T-cell (primary cell): ENCODE data around the gene MYOZ3. TPM values are rescaled to one million over a fixed set of nuclear protein-coding genes. Genes with fewer than 3 reads are reported as not detected.

Experiments
- ATAC-seq, 4 experiments: fragments of 200-7000 bp in 3 of 4; fragments of 150-1000 bp in 1 of 4; cut with Tn5 transposase; replicated peaks in 1 of 4; 1 replicate in 3 of 4; 2 replicates in 1 of 4; pipeline ENCODE4 v1.10.0; 2021; ENCODE audit warnings: moderate library complexity in 3 of 4, mild to moderate bottlenecking in 2 of 4, moderate number of reproducible peaks in 1 of 4
- CTCF ChIA-PET, 2 donors: fragments of 300-600 bp; sonication (Branson Sonifier 250); formaldehyde crosslinking; loops; one replicate each; lab custom pipeline; 2022; ENCODE audit warnings: antibody characterized with exemption in 2 of 2; lab: Charles Lee
- POLR2A ChIA-PET, 2 donors: fragments of 300-600 bp; sonication (Branson Sonifier 250); formaldehyde crosslinking; loops; one replicate each; lab custom pipeline; 2022; ENCODE audit warnings: antibody characterized with exemption in 2 of 2; lab: Charles Lee
- DNase-seq, 35 experiments: peaks; one replicate each; pipeline versions ENCODE4 v3.0.0 to v3.0.0-alpha.2; 2013 to 2023
- H3K27ac ChIP-seq: one replicate; pipeline ENCODE4 v1.5.1; 2013; ENCODE audit warnings: low read length
- H3K27me3 ChIP-seq, 2 experiments: replicated peaks in 1 of 2; 1 replicate in 1 of 2; 2 replicates in 1 of 2; pipeline versions ENCODE4 v1.6.1 to v1.7.0; 2013; ENCODE audit warnings: low read length in 1 of 2, mixed read lengths in 1 of 2; ENCODE audit not compliant: control insufficient read depth in 2 of 2, insufficient read depth in 2 of 2; ENCODE audit errors: extremely low read depth in 1 of 2
- H3K36me3 ChIP-seq, 2 donors: 1 replicate in 1 of 2; 2 replicates in 1 of 2; pipeline versions ENCODE4 v1.6.1 to v1.7.0; 2013; ENCODE audit warnings: low read length in 1 of 2; ENCODE audit not compliant: control insufficient read depth in 2 of 2, insufficient read depth in 1 of 2; ENCODE audit errors: extremely low read depth in 1 of 2
- H3K4me1 ChIP-seq, 2 experiments: 1 replicate in 1 of 2; 2 replicates in 1 of 2; pipeline versions ENCODE4 v1.6.1 to v1.7.0; 2013; ENCODE audit warnings: low read length in 2 of 2, mixed read lengths in 1 of 2; ENCODE audit not compliant: insufficient read depth in 2 of 2, control insufficient read depth in 1 of 2; ENCODE audit errors: extremely low read depth in 1 of 2
- H3K4me3 ChIP-seq, 2 donors: 1 replicate in 1 of 2; 2 replicates in 1 of 2; pipeline versions ENCODE4 v1.5.1 to v1.7.0; 2013; ENCODE audit warnings: mild to moderate bottlenecking in 2 of 2, low read length in 1 of 2, moderate library complexity in 1 of 2; ENCODE audit not compliant: control insufficient read depth in 1 of 2; ENCODE audit errors: extremely low read depth in 1 of 2
- H3K9me3 ChIP-seq: 2 replicates; pipeline ENCODE4 v1.7.0; 2013
- H3K27ac Mint-ChIP-seq, 2 donors: one replicate each; pipeline ENCODE4 v1.8.0; 2020 to 2021; ENCODE audit warnings: mild to moderate bottlenecking in 2 of 2, mixed read lengths in 2 of 2
- H3K27me3 Mint-ChIP-seq, 2 donors: one replicate each; pipeline ENCODE4 v1.8.0; 2021 to 2022; ENCODE audit warnings: mixed read lengths in 2 of 2
- H3K36me3 Mint-ChIP-seq: one replicate; pipeline ENCODE4 v1.8.0; 2021; ENCODE audit warnings: mixed read lengths
- H3K4me1 Mint-ChIP-seq, 3 donors: one replicate each; pipeline ENCODE4 v1.8.0; 2020 to 2022; ENCODE audit warnings: mixed read lengths in 3 of 3, mild to moderate bottlenecking in 1 of 3
- H3K4me3 Mint-ChIP-seq, 3 donors: one replicate each; pipeline ENCODE4 v1.8.0; 2020 to 2022; ENCODE audit warnings: mild to moderate bottlenecking in 3 of 3, mixed read lengths in 3 of 3, moderate library complexity in 3 of 3
- H3K9me3 Mint-ChIP-seq, 3 donors: one replicate each; pipeline ENCODE4 v1.8.0; 2020 to 2022; ENCODE audit warnings: mixed read lengths in 3 of 3
- WGBS: methylation state at CpG from one replicate; pipeline ENCODE4 v1.1.5; 2013; ENCODE audit warnings: missing lambda C conversion rate; ENCODE audit not compliant: insufficient coverage; 5-methylcytosine and 5-hydroxymethylcytosine counted together
- total RNA-seq, 35 experiments: library from RNA in 6 of 35; stranded (reverse) in 6 of 35; fragments of 120-200 nt in 1 of 35; gene quantifications; one replicate each; pipeline versions ENCODE4 v1.2.1 to v1.2.4 and lab custom pipeline; 2013 to 2026

The MYOZ3 gene
- total RNA-seq, 5 donors from 2014 or later (not counting 1 experiment from before 2014, with no cell fraction given): not detected

- POLR2A ChIA-PET: interaction anchor here in 1 of 2 donors (0.6 to 0.7 kb wide), 2 partner anchors 27 to 410 kb away, joined by 3 to 5 read pairs; no protein-coding TSS in a partner anchor
- WGBS: 5% methylated on average over 34 of the region's 51 CpGs
- Mint-ChIP-seq H3K4me3 (peak overlapping the region; percentile 76 to 77 (median 76)), H3K27me3 (peaks cover 12 to 24% of the 10 kb centered on the region in 2 donors), H3K27ac (no peak overlapping the region), H3K9me3 (no peaks in the 10 kb centered on the region), H3K36me3 (no peaks in the 10 kb centered on the region), H3K4me1 (peaks cover 0 to 17% (median 12%) of the 10 kb centered on the region in 3 donors)
- H3K27ac ChIP-seq: no peak overlapping the region
- CTCF ChIA-PET: interaction anchor here in 1 of 2 donors (1.0 kb wide), 1 partner anchor 175 kb away, joined by 3 read pairs; the partner anchor contains the start of gene IRGM
- H3K27me3 ChIP-seq: peaks cover 0 to 47% of the 10 kb centered on the region in 2 experiments
- H3K4me3 ChIP-seq: peak overlapping the region; percentile 49 to 72
- ATAC-seq (peak; percentile 48 to 65 (median 58)), DNase-seq (peak in 5 of 35 experiments; percentile 11 to 22 (median 18))
- no peaks in the 10 kb centered on the region for H3K9me3 ChIP-seq
- H3K4me1 ChIP-seq: peaks cover 0 to 19% of the 10 kb centered on the region in 2 experiments
- no peaks in the 10 kb centered on the region for H3K36me3 ChIP-seq
Measured at GRCh38 chr5:150671509-150672236, 10.6 kb downstream of the MYOZ3 start.

- WGBS: 10% methylated on average over 31 of the region's 38 CpGs
- Mint-ChIP-seq H3K27me3 (peaks cover 12 to 24% of the 10 kb centered on the region in 2 donors), H3K9me3 (no peaks in the 10 kb centered on the region), H3K4me3 (peak overlapping the region; percentile 76 to 77 (median 76)), H3K36me3 (no peaks in the 10 kb centered on the region), H3K27ac (no peak overlapping the region), H3K4me1 (peaks cover 0 to 17% (median 12%) of the 10 kb centered on the region in 3 donors)
- DNase-seq: peak in 13 of 35 experiments; percentile 9 to 35 (median 18)
- ChIA-PET CTCF (no interaction called here), POLR2A (interaction anchor here in 1 of 2 donors (0.6 kb wide), 1 partner anchor 14 kb away, joined by 3 read pairs; no protein-coding TSS in a partner anchor)
- no peaks in the 10 kb centered on the region for H3K36me3 ChIP-seq
- peaks cover 0 to 19% of the 10 kb centered on the region in 2 experiments for H3K4me1 ChIP-seq
- peak; percentile 67 to 80 (median 75) for ATAC-seq
- peaks cover 0 to 44% of the 10 kb centered on the region in 2 experiments for H3K27me3 ChIP-seq
- H3K4me3 ChIP-seq: peak overlapping the region; percentile 49 to 72
- no peaks in the 10 kb centered on the region for H3K9me3 ChIP-seq
- H3K27ac ChIP-seq: no peak overlapping the region
Measured at GRCh38 chr5:150672237-150672883, 11.3 kb downstream of the MYOZ3 start.

GRCh38 chr5:150672884-150673275 lies 11.8 kb downstream of the MYOZ3 start:
- 29% methylated on average over 1 of the region's 7 CpGs for WGBS
- H3K4me1 ChIP-seq: peaks cover 0 to 19% of the 10 kb centered on the region in 2 experiments
- no peak overlapping the region for H3K4me3 ChIP-seq

GRCh38 chr5:150674341-150674821 lies 13.3 kb downstream of the MYOZ3 start:
- Mint-ChIP-seq H3K4me3 (no peak overlapping the region), H3K36me3 (peaks cover 2% of the 10 kb centered on the region), H3K27ac (no peak overlapping the region), H3K9me3 (no peaks in the 10 kb centered on the region), H3K4me1 (peaks cover 0 to 17% (median 12%) of the 10 kb centered on the region in 3 donors), H3K27me3 (peaks cover 12 to 24% of the 10 kb centered on the region in 2 donors)
- 79% methylated on average over 3 of the region's 4 CpGs for WGBS
- POLR2A ChIA-PET: no interaction called here
- Histone ChIP-seq H3K9me3 (no peaks in the 10 kb centered on the region), H3K27me3 (peaks cover 0 to 37% of the 10 kb centered on the region in 2 experiments), H3K36me3 (no peaks in the 10 kb centered on the region), H3K4me3 (no peak overlapping the region), H3K27ac (no peak overlapping the region), H3K4me1 (peaks cover 0 to 19% of the 10 kb centered on the region in 2 experiments)
- ATAC-seq: no peak
- no peak for DNase-seq
- CTCF ChIA-PET: no interaction called here

More at GRCh38 chr5:150672884-150673275, 11.8 kb downstream of the MYOZ3 start:
- DNase-seq (no peak), ATAC-seq (no peak)
- H3K9me3 Mint-ChIP-seq: no peaks in the 10 kb centered on the region
- H3K9me3 ChIP-seq: no peaks in the 10 kb centered on the region
- H3K4me3 Mint-ChIP-seq: peak overlapping the region in 2 of 3 donors; percentile 76 to 77
- ChIA-PET CTCF (no interaction called here), POLR2A (interaction anchor here in 1 of 2 donors (0.6 kb wide), 1 partner anchor 15 kb away, joined by 3 read pairs; no protein-coding TSS in a partner anchor)
- H3K27ac ChIP-seq: no peak overlapping the region
- H3K4me1 Mint-ChIP-seq: peaks cover 0 to 17% (median 12%) of the 10 kb centered on the region in 3 donors
- no peaks in the 10 kb centered on the region for H3K36me3 Mint-ChIP-seq
- H3K27me3 Mint-ChIP-seq: peaks cover 12 to 24% of the 10 kb centered on the region in 2 donors
- H3K27ac Mint-ChIP-seq: no peak overlapping the region
- H3K27me3 ChIP-seq: peaks cover 0 to 44% of the 10 kb centered on the region in 2 experiments
- no peaks in the 10 kb centered on the region for H3K36me3 ChIP-seq

- no CpG with 5 or more reads among the region's 6 CpGs for WGBS
- CTCF ChIA-PET: interaction anchor here in 1 of 2 donors (0.6 kb wide), 1 partner anchor 1836 kb away, joined by 3 read pairs; no protein-coding TSS in a partner anchor
- Mint-ChIP-seq H3K27ac (no peak overlapping the region), H3K4me3 (no peak overlapping the region), H3K36me3 (peaks cover 2% of the 10 kb centered on the region), H3K27me3 (peaks cover 9 to 21% of the 10 kb centered on the region in 2 donors), H3K9me3 (no peaks in the 10 kb centered on the region), H3K4me1 (peaks cover 0 to 17% (median 12%) of the 10 kb centered on the region in 3 donors)
- no peaks in the 10 kb centered on the region for H3K9me3 ChIP-seq
- ATAC-seq: no peak
- POLR2A ChIA-PET: interaction anchor here in 1 of 2 donors (0.8 kb wide), 1 partner anchor 26 kb away, joined by 3 read pairs; the partner anchor contains the start of gene RBM22
- DNase-seq: no peak
- H3K4me1 ChIP-seq: peaks cover 0 to 19% of the 10 kb centered on the region in 2 experiments
- H3K27me3 ChIP-seq: peaks cover 0 to 31% of the 10 kb centered on the region in 2 experiments
- H3K4me3 ChIP-seq: no peak overlapping the region
- H3K27ac ChIP-seq: no peak overlapping the region
- no peaks in the 10 kb centered on the region for H3K36me3 ChIP-seq
Measured at GRCh38 chr5:150675069-150675468, 14.0 kb downstream of the MYOZ3 start.

- H3K27ac ChIP-seq: no peak overlapping the region
- Mint-ChIP-seq H3K4me1 (peaks cover 0 to 7% (median 4%) of the 10 kb centered on the region in 3 donors), H3K27ac (no peak overlapping the region), H3K9me3 (no peaks in the 10 kb centered on the region), H3K36me3 (peaks cover 12% of the 10 kb centered on the region), H3K4me3 (no peak overlapping the region), H3K27me3 (peaks cover 0 to 10% of the 10 kb centered on the region in 2 donors)
- ChIA-PET CTCF (no interaction called here), POLR2A (no interaction called here)
- ATAC-seq (no peak), DNase-seq (no peak)
- H3K4me1 ChIP-seq: peaks cover 0 to 14% of the 10 kb centered on the region in 2 experiments
- peaks cover 0 to 17% of the 10 kb centered on the region in 2 experiments for H3K27me3 ChIP-seq
- WGBS: 93% methylated on average over 7 of the region's 9 CpGs
- H3K4me3 ChIP-seq: no peak overlapping the region
- no peaks in the 10 kb centered on the region for H3K36me3 ChIP-seq
- no peaks in the 10 kb centered on the region for H3K9me3 ChIP-seq
Measured at GRCh38 chr5:150676578-150676977, 15.5 kb downstream of the MYOZ3 start.
